ENCODE results near the gene ATOH8.

DNA sequence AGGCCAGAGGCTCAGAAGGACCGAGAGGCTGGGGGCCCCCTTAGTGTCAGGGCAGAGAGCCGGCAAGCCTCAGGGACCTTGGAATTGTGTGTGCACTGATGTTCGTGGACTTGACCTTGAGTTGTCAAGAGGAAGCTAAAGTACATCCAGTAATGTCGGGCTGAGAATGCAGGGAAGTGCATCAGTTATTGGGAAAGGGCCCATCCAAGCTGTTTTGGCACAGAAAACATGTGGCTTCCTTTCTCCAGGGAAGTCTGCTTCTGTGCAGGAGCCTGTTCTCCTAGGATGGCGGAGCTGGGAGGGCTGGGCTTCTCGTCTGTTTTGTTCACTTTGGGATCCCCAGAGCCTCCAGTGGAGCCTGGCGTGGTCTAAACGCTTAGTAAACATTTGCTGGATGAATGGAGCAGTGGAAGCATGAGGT lies 23.7 kb downstream of the ATOH8 start:
- TF ChIP-seq MYBL2 (CRISPR knock-in tag; IDR thresholded peaks at IDR 0.05) (no peak), JUN (CRISPR knock-in tag; IDR thresholded peaks at IDR 0.05) (no peak), ETV6 (CRISPR knock-in tag; IDR thresholded peaks at IDR 0.05) (no peak), ATF2 (CRISPR knock-in tag; IDR thresholded peaks at IDR 0.05; ENCODE audit: borderline replicate concordance, low read depth) (no peak), ZBTB21 (CRISPR knock-in tag; IDR thresholded peaks at IDR 0.05; ENCODE audit: borderline replicate concordance) (no peak), NR2C2 (CRISPR knock-in tag; IDR thresholded peaks at IDR 0.05) (no peak)
- TF ChIP-seq, protein P1, sequence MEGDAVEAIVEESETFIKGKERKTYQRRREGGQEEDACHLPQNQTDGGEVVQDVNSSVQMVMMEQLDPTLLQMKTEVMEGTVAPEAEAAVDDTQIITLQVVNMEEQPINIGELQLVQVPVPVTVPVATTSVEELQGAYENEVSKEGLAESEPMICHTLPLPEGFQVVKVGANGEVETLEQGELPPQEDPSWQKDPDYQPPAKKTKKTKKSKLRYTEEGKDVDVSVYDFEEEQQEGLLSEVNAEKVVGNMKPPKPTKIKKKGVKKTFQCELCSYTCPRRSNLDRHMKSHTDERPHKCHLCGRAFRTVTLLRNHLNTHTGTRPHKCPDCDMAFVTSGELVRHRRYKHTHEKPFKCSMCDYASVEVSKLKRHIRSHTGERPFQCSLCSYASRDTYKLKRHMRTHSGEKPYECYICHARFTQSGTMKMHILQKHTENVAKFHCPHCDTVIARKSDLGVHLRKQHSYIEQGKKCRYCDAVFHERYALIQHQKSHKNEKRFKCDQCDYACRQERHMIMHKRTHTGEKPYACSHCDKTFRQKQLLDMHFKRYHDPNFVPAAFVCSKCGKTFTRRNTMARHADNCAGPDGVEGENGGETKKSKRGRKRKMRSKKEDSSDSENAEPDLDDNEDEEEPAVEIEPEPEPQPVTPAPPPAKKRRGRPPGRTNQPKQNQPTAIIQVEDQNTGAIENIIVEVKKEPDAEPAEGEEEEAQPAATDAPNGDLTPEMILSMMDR (IDR thresholded peaks at IDR 0.05): no peak
- TF ChIP-seq, protein P2, sequence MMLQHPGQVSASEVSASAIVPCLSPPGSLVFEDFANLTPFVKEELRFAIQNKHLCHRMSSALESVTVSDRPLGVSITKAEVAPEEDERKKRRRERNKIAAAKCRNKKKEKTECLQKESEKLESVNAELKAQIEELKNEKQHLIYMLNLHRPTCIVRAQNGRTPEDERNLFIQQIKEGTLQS (CRISPR knock-in tag; conservative IDR thresholded peaks at IDR 0.05): no peak
